A549 (cell line): ENCODE measurements around the gene WBP11. TPM values are rescaled to one million over a fixed set of nuclear protein-coding genes. Genes with fewer than 3 reads are reported as not detected.

ENCODE experiments used
- polyA plus RNA-seq, 4 experiments: library from polyadenylated mRNA; depleted of rRNA in 3 of 4; stranded (reverse); fragments of >200 nt; fragmentation: RNase III in 1 of 4; extraction: RNeasy Plus Mini Kit Qiagen cat#74134 plus additional on column Dnase treatment in 1 of 4; gene quantifications; 2 replicates in 3 of 4; 3 replicates in 1 of 4; pipeline ENCODE4 v1.2.3, GENCODE V29; 2011 to 2017

Gene WBP11
- polyA plus RNA-seq, 2 of the 4 experiments (the other 2 are of a cell fraction) = 45.7 to 50.3 TPM

Other genes starting within 250 kb of the WBP11 start
- gene PLBD1, start 235.6 kb downstream of the WBP11 start, polyA plus RNA-seq (2011; rRNA removed) = 10.2 and 10.3 TPM in 2 replicates
- gene PLBD1, start 235.6 kb downstream of the WBP11 start, polyA plus RNA-seq (2017; fragmentation: RNase III; extraction: RNeasy Plus Mini Kit Qiagen cat#74134 plus additional on column Dnase treatment) = 4.0 to 6.0 TPM (median 4.9 TPM) in 3 replicates
- gene GUCY2C, start 106.9 kb downstream of the WBP11 start, polyA plus RNA-seq (2011; rRNA removed) = 0.03 and 0.05 TPM in 2 replicates
- gene GUCY2C, start 106.9 kb downstream of the WBP11 start, polyA plus RNA-seq (2017; fragmentation: RNase III; extraction: RNeasy Plus Mini Kit Qiagen cat#74134 plus additional on column Dnase treatment) = not detected in 3 replicates
- 4.8 and 5.5 TPM in 2 replicates for gene C12orf60, start 192 bp upstream of the WBP11 start, polyA plus RNA-seq (2011; rRNA removed)
- gene C12orf60, start 192 bp upstream of the WBP11 start, polyA plus RNA-seq (2017; fragmentation: RNase III; extraction: RNeasy Plus Mini Kit Qiagen cat#74134 plus additional on column Dnase treatment) = 2.0 to 2.4 TPM (median 2.2 TPM) in 3 replicates
- 0.06 TPM in 1 of 2 replicates, not detected in the other for gene SMCO3, start 10.7 kb upstream of the WBP11 start, polyA plus RNA-seq (2011; rRNA removed)
- not detected in 3 replicates for gene SMCO3, start 10.7 kb upstream of the WBP11 start, polyA plus RNA-seq (2017; fragmentation: RNase III; extraction: RNeasy Plus Mini Kit Qiagen cat#74134 plus additional on column Dnase treatment)
- not detected in 2 replicates for gene ART4, start 40.0 kb upstream of the WBP11 start, polyA plus RNA-seq (2011; rRNA removed)
- not detected in 3 replicates for gene ART4, start 40.0 kb upstream of the WBP11 start, polyA plus RNA-seq (2017; fragmentation: RNase III; extraction: RNeasy Plus Mini Kit Qiagen cat#74134 plus additional on column Dnase treatment)
- 0.16 and 0.21 TPM in 2 replicates for gene MGP, start 82.4 kb upstream of the WBP11 start, polyA plus RNA-seq (2011; rRNA removed)
- gene MGP, start 82.4 kb upstream of the WBP11 start, polyA plus RNA-seq (2017; fragmentation: RNase III; extraction: RNeasy Plus Mini Kit Qiagen cat#74134 plus additional on column Dnase treatment) = 0.10 to 0.30 TPM (median 0.11 TPM) in 3 replicates
- gene ERP27, start 135.1 kb upstream of the WBP11 start, polyA plus RNA-seq (2011; rRNA removed) = 0.15 and 0.28 TPM in 2 replicates
- 0.09 TPM in 1 of 3 replicates, not detected in the others for gene ERP27, start 135.1 kb upstream of the WBP11 start, polyA plus RNA-seq (2017; fragmentation: RNase III; extraction: RNeasy Plus Mini Kit Qiagen cat#74134 plus additional on column Dnase treatment)
- 3.5 and 4.1 TPM in 2 replicates for gene ARHGDIB, start 158.1 kb upstream of the WBP11 start, polyA plus RNA-seq (2011; rRNA removed)
- 0.84 to 1.4 TPM (median 1.0 TPM) in 3 replicates for gene ARHGDIB, start 158.1 kb upstream of the WBP11 start, polyA plus RNA-seq (2017; fragmentation: RNase III; extraction: RNeasy Plus Mini Kit Qiagen cat#74134 plus additional on column Dnase treatment)
- not detected in 2 replicates for gene PDE6H, start 169.6 kb upstream of the WBP11 start, polyA plus RNA-seq (2011; rRNA removed)
- gene PDE6H, start 169.6 kb upstream of the WBP11 start, polyA plus RNA-seq (2017; fragmentation: RNase III; extraction: RNeasy Plus Mini Kit Qiagen cat#74134 plus additional on column Dnase treatment) = not detected in 3 replicates